ENCODE measurements around the gene COL24A1. TPM values are rescaled to one million over a fixed set of nuclear protein-coding genes. Genes with fewer than 3 reads are reported as not detected.

COL24A1 gene
- total RNA-seq, 1 donor from 2014 or later: 0.11 TPM

DNA sequence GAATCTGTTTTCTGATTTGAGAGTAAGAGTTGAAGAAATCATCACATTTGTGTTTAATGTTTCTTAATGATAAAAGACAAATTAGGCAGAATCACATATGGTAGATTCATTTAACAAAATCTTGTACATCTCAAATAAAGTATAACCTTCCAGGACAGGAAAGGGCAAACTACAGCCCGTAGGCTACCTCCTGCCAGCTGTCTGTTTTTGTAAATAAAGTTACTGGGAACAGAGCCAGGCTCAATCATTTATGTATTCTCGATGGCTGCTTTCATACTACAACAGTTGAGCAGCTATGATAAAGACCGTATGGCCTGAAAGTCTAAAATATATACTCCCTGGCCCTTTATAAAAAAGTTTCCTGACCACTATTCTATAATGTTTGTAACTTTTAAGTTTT is 204.1 kb downstream of the COL24A1 start:
- H3K36me3 ChIP-seq: no peaks in the 10 kb centered on the region
- no peak overlapping the region for H3K4me3 ChIP-seq
- H3K27ac ChIP-seq: no peak overlapping the region
- TF ChIP-seq, protein P1, sequence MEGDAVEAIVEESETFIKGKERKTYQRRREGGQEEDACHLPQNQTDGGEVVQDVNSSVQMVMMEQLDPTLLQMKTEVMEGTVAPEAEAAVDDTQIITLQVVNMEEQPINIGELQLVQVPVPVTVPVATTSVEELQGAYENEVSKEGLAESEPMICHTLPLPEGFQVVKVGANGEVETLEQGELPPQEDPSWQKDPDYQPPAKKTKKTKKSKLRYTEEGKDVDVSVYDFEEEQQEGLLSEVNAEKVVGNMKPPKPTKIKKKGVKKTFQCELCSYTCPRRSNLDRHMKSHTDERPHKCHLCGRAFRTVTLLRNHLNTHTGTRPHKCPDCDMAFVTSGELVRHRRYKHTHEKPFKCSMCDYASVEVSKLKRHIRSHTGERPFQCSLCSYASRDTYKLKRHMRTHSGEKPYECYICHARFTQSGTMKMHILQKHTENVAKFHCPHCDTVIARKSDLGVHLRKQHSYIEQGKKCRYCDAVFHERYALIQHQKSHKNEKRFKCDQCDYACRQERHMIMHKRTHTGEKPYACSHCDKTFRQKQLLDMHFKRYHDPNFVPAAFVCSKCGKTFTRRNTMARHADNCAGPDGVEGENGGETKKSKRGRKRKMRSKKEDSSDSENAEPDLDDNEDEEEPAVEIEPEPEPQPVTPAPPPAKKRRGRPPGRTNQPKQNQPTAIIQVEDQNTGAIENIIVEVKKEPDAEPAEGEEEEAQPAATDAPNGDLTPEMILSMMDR (IDR thresholded peaks at IDR 0.05): no peak
- DNase-seq (ENCODE audit: low spot score in 2 of 2): no peak
- intact Hi-C loops (cut with DNase I): no loop called here
- H3K4me1 ChIP-seq: no peaks in the 10 kb centered on the region
- H3K27me3 ChIP-seq: no peaks in the 10 kb centered on the region
- no peaks in the 10 kb centered on the region for H3K9me3 ChIP-seq

DNA sequence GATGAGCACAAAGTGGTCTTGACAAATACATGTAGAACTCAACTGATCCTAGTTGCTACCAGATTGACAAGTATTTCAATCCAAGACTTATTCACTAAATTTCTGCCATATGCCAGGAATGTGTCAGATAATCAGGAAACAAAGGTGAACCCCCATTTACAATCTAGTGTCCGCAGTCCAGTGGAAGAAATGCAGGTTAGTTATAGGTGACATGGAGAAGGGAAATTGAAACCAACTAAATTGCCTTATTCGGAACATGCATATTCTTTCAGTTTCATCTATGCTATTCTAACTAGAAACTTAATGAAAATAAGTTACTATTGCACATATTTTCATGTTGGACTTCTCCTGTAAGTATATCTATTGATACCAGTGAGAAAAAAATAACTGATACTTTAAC is 209.4 kb downstream of the COL24A1 start:
- no peaks in the 10 kb centered on the region for H3K36me3 ChIP-seq
- no peak for DNase-seq (ENCODE audit: low spot score in 2 of 2)
- no peaks in the 10 kb centered on the region for H3K4me1 ChIP-seq
- no peak overlapping the region for H3K27ac ChIP-seq
- no peaks in the 10 kb centered on the region for H3K27me3 ChIP-seq
- TF ChIP-seq, protein P1 (IDR thresholded peaks at IDR 0.05): no peak
- H3K4me3 ChIP-seq: no peak overlapping the region
- no peaks in the 10 kb centered on the region for H3K9me3 ChIP-seq
- intact Hi-C loops (cut with DNase I): no loop called here

- no peaks in the 10 kb centered on the region for H3K27me3 ChIP-seq
- H3K4me1 ChIP-seq: no peaks in the 10 kb centered on the region
- no peaks in the 10 kb centered on the region for H3K9me3 ChIP-seq
- intact Hi-C loops (cut with DNase I): no loop called here
- H3K4me3 ChIP-seq: no peak overlapping the region
- no peaks in the 10 kb centered on the region for H3K36me3 ChIP-seq
- no peak overlapping the region for H3K27ac ChIP-seq
- TF ChIP-seq, protein P1 (IDR thresholded peaks at IDR 0.05): no peak
- no peak for DNase-seq (ENCODE audit: low spot score in 2 of 2)
Observed at GRCh38 chr1:85943945-85944344, 212.6 kb downstream of the COL24A1 start.

DNA sequence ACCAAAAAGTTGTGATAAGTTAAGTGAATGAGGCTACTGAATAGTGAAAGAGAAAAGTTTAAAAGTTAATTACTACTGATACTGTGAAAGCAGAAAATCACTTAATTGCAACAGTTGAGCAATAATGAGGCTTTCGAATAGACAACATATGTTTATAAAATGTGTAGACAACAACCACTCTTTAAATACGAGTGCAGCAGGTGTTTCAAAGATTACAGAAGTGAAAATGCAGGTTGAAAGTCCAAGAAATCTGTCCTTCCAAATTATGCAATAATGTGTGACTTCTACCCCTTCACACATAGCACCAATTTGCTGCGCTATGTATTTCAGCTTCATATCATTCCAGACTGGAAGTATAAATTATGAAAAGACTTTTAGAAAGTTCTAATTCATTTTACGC is 213.0 kb downstream of the COL24A1 start:
- Histone ChIP-seq H3K4me3 (no peak overlapping the region), H3K9me3 (no peaks in the 10 kb centered on the region), H3K4me1 (no peaks in the 10 kb centered on the region), H3K36me3 (no peaks in the 10 kb centered on the region), H3K27ac (no peak overlapping the region), H3K27me3 (no peaks in the 10 kb centered on the region)
- intact Hi-C loops (cut with DNase I): no loop called here
- no peak for DNase-seq (ENCODE audit: low spot score in 2 of 2)
- TF ChIP-seq, protein P1 (IDR thresholded peaks at IDR 0.05): no peak

- Histone ChIP-seq H3K27ac (no peak overlapping the region), H3K27me3 (no peaks in the 10 kb centered on the region), H3K9me3 (no peaks in the 10 kb centered on the region), H3K4me1 (no peaks in the 10 kb centered on the region), H3K36me3 (no peaks in the 10 kb centered on the region), H3K4me3 (no peak overlapping the region)
- intact Hi-C loops (cut with DNase I): no loop called here
- no peak for DNase-seq (ENCODE audit: low spot score in 2 of 2)
- TF ChIP-seq, protein P1 (IDR thresholded peaks at IDR 0.05): no peak
Observed at GRCh38 chr1:85940656-85941306, 215.8 kb downstream of the COL24A1 start.

- Histone ChIP-seq H3K4me3 (no peak overlapping the region), H3K9me3 (no peaks in the 10 kb centered on the region), H3K27me3 (no peaks in the 10 kb centered on the region), H3K27ac (no peak overlapping the region), H3K36me3 (no peaks in the 10 kb centered on the region), H3K4me1 (no peaks in the 10 kb centered on the region)
- DNase-seq (ENCODE audit: low spot score in 2 of 2): no peak
- intact Hi-C loops (cut with DNase I): no loop called here
- TF ChIP-seq, protein P1 (IDR thresholded peaks at IDR 0.05): no peak
Observed at GRCh38 chr1:85938829-85939228, 217.7 kb downstream of the COL24A1 start.
